Tibial nerve (tissue), 3 donors: ENCODE measurements around the gene LATS2.

Experiments
- POLR2A ChIP-seq, 2 donors: fragments of 450-650 bp; IDR thresholded peaks; one replicate each; pipeline ENCODE4 v1.6.1; 2017; ENCODE audit warnings: antibody characterized with exemption in 2 of 2, mild to moderate bottlenecking in 2 of 2, moderate library complexity in 2 of 2
- TF ChIP-seq, protein P1 (sequence below), 5 experiments: fragments of 200-600 bp in 3 of 5; fragments of 450-650 bp in 2 of 5; sonication (generic) in 3 of 5; IDR thresholded peaks; one replicate each; pipeline ENCODE4 v1.5.1; 2016 to 2019; ENCODE audit warnings: antibody characterized with exemption in 5 of 5, mild to moderate bottlenecking in 3 of 5, moderate library complexity in 2 of 5

DNA sequence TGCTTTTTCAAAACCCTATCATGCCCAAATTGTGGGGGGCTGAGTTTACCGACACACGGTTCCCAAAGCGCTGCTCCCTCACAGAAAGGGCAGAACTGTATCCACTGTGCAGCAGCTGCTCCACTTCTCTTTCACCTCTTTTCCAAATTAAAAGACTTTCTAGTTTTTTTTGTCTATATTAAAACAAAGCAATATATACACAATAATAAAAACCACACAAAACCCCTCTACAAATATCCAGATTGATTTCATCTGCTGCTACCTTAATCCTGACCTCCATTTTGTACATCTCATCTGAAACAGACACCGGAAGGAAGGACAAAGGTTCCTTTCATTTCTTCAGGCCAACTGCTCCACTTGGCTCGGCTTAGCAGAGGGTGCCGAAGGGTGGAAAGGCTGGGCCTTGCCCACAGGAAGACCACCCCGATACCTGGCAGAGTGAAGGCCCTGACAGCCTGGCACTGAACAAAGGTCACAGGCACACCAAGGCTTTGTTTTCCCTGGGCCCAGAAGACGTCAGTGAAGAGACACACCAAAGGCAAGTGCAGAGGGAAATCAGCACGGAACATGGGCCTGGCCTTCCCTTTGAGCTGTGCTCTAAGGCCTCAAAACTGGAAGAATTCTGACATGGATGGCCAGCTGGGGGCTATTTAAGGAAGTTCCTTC lies 71.6 kb downstream of the LATS2 start:
- TF ChIP-seq, protein P1, sequence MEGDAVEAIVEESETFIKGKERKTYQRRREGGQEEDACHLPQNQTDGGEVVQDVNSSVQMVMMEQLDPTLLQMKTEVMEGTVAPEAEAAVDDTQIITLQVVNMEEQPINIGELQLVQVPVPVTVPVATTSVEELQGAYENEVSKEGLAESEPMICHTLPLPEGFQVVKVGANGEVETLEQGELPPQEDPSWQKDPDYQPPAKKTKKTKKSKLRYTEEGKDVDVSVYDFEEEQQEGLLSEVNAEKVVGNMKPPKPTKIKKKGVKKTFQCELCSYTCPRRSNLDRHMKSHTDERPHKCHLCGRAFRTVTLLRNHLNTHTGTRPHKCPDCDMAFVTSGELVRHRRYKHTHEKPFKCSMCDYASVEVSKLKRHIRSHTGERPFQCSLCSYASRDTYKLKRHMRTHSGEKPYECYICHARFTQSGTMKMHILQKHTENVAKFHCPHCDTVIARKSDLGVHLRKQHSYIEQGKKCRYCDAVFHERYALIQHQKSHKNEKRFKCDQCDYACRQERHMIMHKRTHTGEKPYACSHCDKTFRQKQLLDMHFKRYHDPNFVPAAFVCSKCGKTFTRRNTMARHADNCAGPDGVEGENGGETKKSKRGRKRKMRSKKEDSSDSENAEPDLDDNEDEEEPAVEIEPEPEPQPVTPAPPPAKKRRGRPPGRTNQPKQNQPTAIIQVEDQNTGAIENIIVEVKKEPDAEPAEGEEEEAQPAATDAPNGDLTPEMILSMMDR (IDR thresholded peaks at IDR 0.05): no peak
- TF ChIP-seq POLR2A (IDR thresholded peaks at IDR 0.05): no peak
